ENCODE measurements around the gene KRTAP12-3.

DNA sequence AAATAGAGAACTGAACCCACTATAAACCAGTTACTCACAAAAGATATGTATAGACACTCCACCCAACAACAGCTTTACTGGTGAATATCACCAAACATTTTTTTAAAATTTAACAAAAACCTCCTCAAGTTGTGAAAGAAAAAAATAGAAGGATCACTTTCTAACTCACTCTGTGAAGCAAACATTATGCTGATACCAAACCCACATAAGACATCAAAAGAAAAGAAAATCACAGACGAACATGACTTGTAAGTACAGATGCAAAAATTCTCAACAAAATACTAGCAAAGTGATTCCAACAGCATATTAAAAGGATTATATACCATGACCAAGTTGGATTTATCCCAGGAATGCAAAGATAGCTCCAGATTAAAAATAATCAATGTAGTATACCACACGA is 34.0 kb downstream of the KRTAP12-3 start:
- TF ChIP-seq EZH2phosphoT487 (IDR thresholded peaks at IDR 0.05; ENCODE audit: insufficient read depth, low read depth) (no peak), EZH2 (IDR thresholded peaks at IDR 0.05; ENCODE audit: insufficient read depth, poor library complexity, severe bottlenecking) (no peak)
